Large intestine (tissue), 12 donors: ENCODE results near the gene TPR. TPM values are rescaled to one million over a fixed set of nuclear protein-coding genes. Genes with fewer than 3 reads are reported as not detected.

Experiments used
- DNase-seq, 2 donors: peaks; one replicate each; pipeline versions ENCODE4 v3.0.0 to v3.0.0-alpha.2; 2013
- H3K27ac ChIP-seq: one replicate; pipeline ENCODE4 v1.5.1; 2013; ENCODE audit warnings: low read length
- H3K27me3 ChIP-seq: 2 replicates; pipeline ENCODE4 v1.6.1; 2013; ENCODE audit warnings: low read length; ENCODE audit not compliant: control insufficient read depth, insufficient read depth
- H3K36me3 ChIP-seq: 2 replicates; pipeline ENCODE4 v1.6.1; 2013; ENCODE audit warnings: low read length; ENCODE audit not compliant: control insufficient read depth, insufficient read depth
- H3K4me1 ChIP-seq: one replicate; pipeline ENCODE4 v1.6.1; 2013; ENCODE audit warnings: low read length; ENCODE audit not compliant: control insufficient read depth, insufficient read depth
- H3K4me3 ChIP-seq: one replicate; pipeline ENCODE4 v1.5.1; 2013; ENCODE audit warnings: low read length
- H3K9me3 ChIP-seq: one replicate; pipeline ENCODE4 v1.6.1; 2013; ENCODE audit warnings: mild to moderate bottlenecking, low read depth, low read length, moderate library complexity; ENCODE audit not compliant: control insufficient read depth
- WGBS: methylation state at CpG from one replicate; pipeline ENCODE4 v1.1.5; 2013; ENCODE audit warnings: low lambda C conversion rate; ENCODE audit not compliant: insufficient coverage; 5-methylcytosine and 5-hydroxymethylcytosine counted together
- long read RNA-seq, 11 donors: transcript quantifications; one replicate each; lab custom pipeline, GENCODE V29; 2026
- polyA plus RNA-seq: library from polyadenylated mRNA; unstranded; fragments of 120-200 nt; gene quantifications from one replicate; pipeline ENCODE4 v1.2.1, GENCODE V29; 2013

TPR gene
- 61.0 TPM for polyA plus RNA-seq
- long read RNA-seq, donor 1, partial matches to known transcripts, result 7 of 8 reads
- long read RNA-seq, donor 1, other reads (novel, unspliced or antisense), result 0 of 8 reads
- long read RNA-seq, donor 2, partial matches to known transcripts, result 48 of 48 reads
- long read RNA-seq, donor 2, other reads (novel, unspliced or antisense), result 0 of 48 reads
- long read RNA-seq, donor 3, result 0 reads
- long read RNA-seq, donor 4, result 0 reads
- long read RNA-seq, donor 5, full-length matches to known transcripts, result 2 of 17 reads
- long read RNA-seq, donor 5, partial matches to known transcripts, result 15 of 17 reads
- long read RNA-seq, donor 5, other reads (novel, unspliced or antisense), result 0 of 17 reads
- long read RNA-seq, donor 6, partial matches to known transcripts, result 32 of 32 reads
- long read RNA-seq, donor 6, other reads (novel, unspliced or antisense), result 0 of 32 reads
- long read RNA-seq, donor 7, partial matches to known transcripts, result 12 of 12 reads
- long read RNA-seq, donor 7, other reads (novel, unspliced or antisense), result 0 of 12 reads
- long read RNA-seq, donor 8, partial matches to known transcripts, result 42 of 44 reads
- long read RNA-seq, donor 8, other reads (novel, unspliced or antisense), result 0 of 44 reads
- long read RNA-seq, donor 9, partial matches to known transcripts, result 5 of 5 reads
- long read RNA-seq, donor 9, other reads (novel, unspliced or antisense), result 0 of 5 reads
- long read RNA-seq, donor 10, partial matches to known transcripts, result 30 of 39 reads
- long read RNA-seq, donor 10, other reads (novel, unspliced or antisense), result 7 of 39 reads
- long read RNA-seq, donor 11, partial matches to known transcripts, result 11 of 17 reads
- long read RNA-seq, donor 11, other reads (novel, unspliced or antisense), result 6 of 17 reads

DNA sequence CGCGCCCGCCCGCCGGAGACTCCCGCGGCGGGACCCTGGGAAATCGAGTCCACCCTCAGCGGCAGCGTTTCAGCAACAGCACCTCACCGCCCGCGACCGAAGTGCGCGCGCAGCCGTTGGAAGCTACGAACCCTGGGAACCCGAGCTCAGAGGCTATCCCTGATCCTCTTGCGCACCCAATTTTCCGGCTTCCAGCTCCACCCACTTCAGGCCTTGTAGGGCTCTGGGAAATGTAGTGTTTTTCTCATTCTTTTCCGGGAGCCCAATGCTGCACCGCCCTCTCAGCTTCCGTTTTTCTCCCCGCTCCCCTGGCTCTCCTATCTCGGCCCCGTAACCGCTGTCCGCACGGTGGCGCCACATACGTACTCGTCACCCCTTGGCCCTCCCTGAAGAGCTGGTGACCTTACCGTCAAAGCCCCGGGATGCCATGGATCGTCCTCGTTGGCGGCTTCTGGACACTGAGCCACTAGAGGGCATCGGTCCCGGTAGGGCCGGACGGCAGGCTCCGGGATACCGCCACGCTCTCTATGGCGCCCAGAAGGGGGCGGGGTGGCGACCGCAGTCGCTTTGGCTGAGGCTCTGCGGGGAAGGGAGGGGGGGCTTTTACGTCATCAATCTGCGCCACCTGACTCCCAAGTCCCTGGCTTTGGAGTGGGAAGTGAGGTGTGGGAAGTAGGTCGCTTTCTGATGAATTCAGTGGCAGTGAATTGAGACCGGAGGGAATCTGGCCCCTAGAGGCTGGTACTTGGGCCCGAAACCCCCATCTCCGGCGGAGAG lies at the start of gene TPR, which contains the start of gene ODR4:
Gene TPR (minus strand): TSS at position 102 of the 777 bp plus-strand sequence. CDS start 225 bp downstream, outside the sequence.
Gene ODR4 (plus strand): TSS at position 687 of the 777 bp plus-strand sequence. CDS start 3,948 bp downstream, outside the sequence.
- H3K9me3 ChIP-seq, result no peaks in the 10 kb centered on the region
- H3K36me3 ChIP-seq, result peaks cover 15% of the 10 kb centered on the region
- H3K27me3 ChIP-seq, result no peaks in the 10 kb centered on the region
- peaks cover 5% of the 10 kb centered on the region for H3K4me1 ChIP-seq
- H3K4me3 ChIP-seq, result peak within 1 kb of the TSS; percentile 100
- DNase-seq, result peak; percentile 99
- peak within 1 kb of the TSS; percentile 97 for H3K27ac ChIP-seq
- no CpG with 5 or more reads among the region's 60 CpGs for WGBS

DNA sequence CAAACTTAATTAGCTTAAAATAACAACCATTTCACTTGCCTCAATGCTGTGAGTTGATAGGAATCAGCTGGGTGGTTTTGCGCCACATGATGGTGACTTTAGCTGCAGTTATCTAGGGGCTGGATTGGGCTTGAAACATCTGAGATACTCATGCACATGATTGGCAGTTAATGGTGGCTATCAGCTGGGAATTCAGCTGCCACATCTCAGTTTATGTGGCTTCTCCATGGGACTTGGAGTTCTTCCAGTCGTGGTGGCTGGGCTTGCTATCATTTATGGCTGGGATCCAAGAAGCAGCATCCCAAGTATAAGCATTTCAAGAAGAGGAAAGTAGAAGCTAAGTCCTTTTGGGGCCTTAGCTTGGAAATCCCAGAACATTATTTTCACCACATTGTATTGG lies 49.5 kb upstream of the TPR start:
- Histone ChIP-seq H3K27ac (no peak overlapping the region), H3K27me3 (no peaks in the 10 kb centered on the region), H3K4me1 (no peaks in the 10 kb centered on the region), H3K36me3 (peaks cover 4% of the 10 kb centered on the region), H3K4me3 (no peak overlapping the region), H3K9me3 (no peaks in the 10 kb centered on the region)
- WGBS, result no CpG with 5 or more reads among the region's 2 CpGs
- DNase-seq, result no peak

DNA sequence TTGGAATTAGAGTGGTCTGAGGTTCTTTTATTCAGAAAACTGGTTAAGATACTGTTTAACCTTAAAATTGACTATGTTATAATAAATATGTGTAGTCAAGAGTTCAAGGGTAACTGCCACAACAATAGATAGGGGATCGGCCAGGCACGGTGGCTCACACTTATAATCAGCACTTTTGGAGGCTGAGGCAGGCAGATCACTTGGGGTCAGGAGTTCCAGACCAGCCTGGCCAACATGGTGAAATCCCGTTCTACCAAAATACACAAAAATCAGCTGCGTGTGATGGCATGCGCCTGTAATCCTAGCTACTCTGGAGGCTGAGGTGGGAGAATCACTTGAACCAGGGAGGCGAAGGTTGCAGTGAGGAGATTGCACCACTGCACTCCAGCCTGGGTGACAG lies 46.4 kb upstream of the TPR start:
- H3K36me3 ChIP-seq, result peaks cover 14% of the 10 kb centered on the region
- no peaks in the 10 kb centered on the region for H3K9me3 ChIP-seq
- H3K4me3 ChIP-seq, result no peak overlapping the region
- WGBS, result no CpG with 5 or more reads among the region's 6 CpGs
- H3K4me1 ChIP-seq, result no peaks in the 10 kb centered on the region
- H3K27me3 ChIP-seq, result no peaks in the 10 kb centered on the region
- no peak overlapping the region for H3K27ac ChIP-seq
- no peak for DNase-seq

DNA sequence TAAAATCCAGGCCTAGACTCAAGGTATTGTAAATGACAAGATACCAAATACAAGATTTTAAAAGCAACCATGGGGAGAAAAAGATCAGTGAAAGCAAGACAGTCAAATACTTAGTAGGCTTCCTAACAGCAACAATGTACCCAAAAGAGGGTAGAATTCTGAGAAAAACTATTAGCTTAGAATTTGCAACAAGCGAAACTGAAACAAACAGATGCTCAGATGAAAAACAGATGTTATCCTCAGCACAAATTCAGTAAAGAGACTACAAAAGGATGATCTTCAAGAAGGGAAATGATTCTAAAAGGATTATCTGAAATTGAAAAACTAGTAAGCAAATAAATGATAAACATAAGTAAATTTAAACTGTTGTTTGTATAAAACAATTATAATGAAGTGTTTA lies 45.9 kb upstream of the TPR start:
- Histone ChIP-seq H3K27ac (no peak overlapping the region), H3K27me3 (no peaks in the 10 kb centered on the region), H3K4me1 (no peaks in the 10 kb centered on the region), H3K36me3 (peaks cover 14% of the 10 kb centered on the region), H3K9me3 (no peaks in the 10 kb centered on the region), H3K4me3 (no peak overlapping the region)
- 100% methylated on average over 1 of the region's 1 CpG for WGBS
- no peak for DNase-seq

DNA sequence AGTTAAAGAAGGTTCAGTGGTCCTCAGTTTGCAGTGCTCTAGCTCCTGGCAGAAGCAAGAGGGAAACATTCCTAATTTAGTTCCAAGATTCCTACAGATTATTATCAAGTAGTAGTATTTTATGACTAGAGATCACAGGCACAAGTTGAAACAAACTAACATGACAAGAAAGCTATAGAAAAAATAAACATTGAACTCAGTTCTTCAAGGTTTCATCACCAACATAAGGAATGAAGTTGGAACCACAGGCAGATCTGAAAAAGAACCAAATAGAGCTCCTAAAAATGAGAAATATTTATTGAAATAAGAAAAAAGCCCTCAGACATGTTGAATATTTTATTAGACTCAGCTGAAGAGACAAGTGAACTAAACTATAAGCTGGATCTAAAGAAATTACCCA lies 45.3 kb upstream of the TPR start:
- Histone ChIP-seq H3K27me3 (no peaks in the 10 kb centered on the region), H3K27ac (no peak overlapping the region), H3K4me3 (no peak overlapping the region), H3K9me3 (no peaks in the 10 kb centered on the region), H3K4me1 (no peaks in the 10 kb centered on the region), H3K36me3 (peaks cover 16% of the 10 kb centered on the region)
- no peak for DNase-seq

DNA sequence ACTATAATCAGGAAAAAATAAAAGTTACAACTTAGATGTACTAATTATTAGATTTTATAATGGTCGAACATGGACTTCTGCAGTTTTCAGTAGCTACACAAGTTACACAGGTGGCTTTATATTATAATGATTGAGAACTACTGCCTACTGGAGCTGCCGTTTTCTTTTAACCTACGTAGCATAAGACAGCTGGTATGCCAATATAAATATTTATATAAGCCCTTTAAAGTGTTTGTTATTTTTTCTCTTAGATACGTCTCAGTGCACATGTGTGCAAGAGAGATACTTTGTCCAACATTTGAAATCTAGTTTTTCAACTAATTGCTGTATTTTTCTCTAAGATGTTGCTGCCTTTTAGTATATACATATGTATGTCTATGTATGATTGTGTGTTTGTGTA lies 43.5 kb upstream of the TPR start:
- Histone ChIP-seq H3K27ac (no peak overlapping the region), H3K4me1 (no peaks in the 10 kb centered on the region), H3K9me3 (no peaks in the 10 kb centered on the region), H3K27me3 (no peaks in the 10 kb centered on the region), H3K36me3 (peaks cover 18% of the 10 kb centered on the region), H3K4me3 (no peak overlapping the region)
- DNase-seq, result no peak
- 80% methylated on average over 1 of the region's 4 CpGs for WGBS

DNA sequence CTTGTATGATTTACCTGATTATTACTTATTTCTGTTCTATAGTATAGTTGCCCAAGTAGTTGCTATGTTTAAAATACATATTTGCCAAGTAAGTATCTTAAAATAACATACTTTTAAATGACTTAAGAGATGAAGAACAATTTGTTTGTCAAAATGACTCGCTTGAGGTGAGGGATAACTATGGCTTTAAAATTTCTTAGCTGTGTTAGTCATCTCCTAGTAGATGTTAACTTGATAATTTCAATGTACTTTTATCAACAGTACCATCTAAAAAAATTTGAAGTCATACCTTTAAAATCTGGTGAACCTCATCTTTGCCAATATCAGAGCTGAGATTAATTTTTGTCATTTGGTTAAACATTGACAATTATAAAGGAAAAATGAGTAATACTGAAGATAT lies 38.3 kb upstream of the TPR start:
- WGBS, result 100% methylated on average over 1 of the region's 1 CpG
- Histone ChIP-seq H3K36me3 (peaks cover 16% of the 10 kb centered on the region), H3K4me3 (no peak overlapping the region), H3K4me1 (no peaks in the 10 kb centered on the region), H3K27me3 (no peaks in the 10 kb centered on the region), H3K27ac (no peak overlapping the region), H3K9me3 (no peaks in the 10 kb centered on the region)
- DNase-seq, result no peak

DNA sequence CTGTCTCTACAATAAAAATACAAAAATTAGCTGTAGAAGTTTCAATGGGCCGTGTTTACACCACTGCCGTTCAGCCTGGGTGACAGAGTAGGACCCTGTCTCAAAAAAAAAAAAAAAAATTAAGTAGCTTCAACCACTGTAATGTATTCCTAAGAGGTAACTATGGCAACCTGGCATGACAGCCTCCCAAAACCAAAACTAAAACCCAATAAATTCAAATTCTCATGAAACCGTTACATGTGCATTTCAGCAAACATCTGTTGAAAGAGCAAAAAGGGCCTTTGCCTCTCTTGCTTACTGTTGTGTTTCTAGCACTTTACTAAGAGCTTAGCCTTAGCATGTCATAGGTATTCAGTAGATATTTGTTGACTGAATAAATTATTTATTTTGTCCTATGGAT lies 34.0 kb upstream of the TPR start:
- no peak overlapping the region for H3K27ac ChIP-seq
- H3K36me3 ChIP-seq, result peaks cover 21% of the 10 kb centered on the region
- WGBS, result no CpG with 5 or more reads among the region's 3 CpGs
- H3K9me3 ChIP-seq, result no peaks in the 10 kb centered on the region
- no peak for DNase-seq
- H3K4me3 ChIP-seq, result no peak overlapping the region
- H3K4me1 ChIP-seq, result no peaks in the 10 kb centered on the region
- H3K27me3 ChIP-seq, result no peaks in the 10 kb centered on the region

DNA sequence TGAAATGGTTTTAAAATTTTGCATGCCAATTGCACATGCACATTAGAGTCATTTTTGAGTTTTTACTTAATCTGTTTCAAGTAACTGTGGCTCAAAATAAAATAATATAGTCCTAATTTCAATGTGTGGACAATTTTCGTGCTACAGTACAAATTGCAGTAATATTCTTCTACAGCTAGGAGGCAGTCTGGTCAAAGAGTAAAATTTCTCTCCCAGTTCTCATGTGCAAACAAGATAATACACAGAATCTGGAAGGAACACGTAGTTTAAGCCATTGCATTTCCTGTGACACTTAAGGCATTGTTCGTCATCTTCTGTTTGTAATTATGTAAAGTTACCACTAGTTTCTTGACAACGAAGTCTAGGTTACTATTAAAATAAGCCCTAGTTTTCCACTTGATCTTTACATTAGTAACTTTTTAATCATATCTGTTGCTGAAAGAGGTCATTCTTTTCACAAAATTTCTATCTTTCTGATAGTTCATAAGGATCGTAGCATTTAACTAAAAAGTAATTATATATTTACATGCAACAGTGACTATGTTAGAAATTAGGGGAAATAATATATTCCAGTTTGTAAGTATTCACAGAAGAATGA lies 29.5 kb upstream of the TPR start:
- H3K4me3 ChIP-seq, result no peak overlapping the region
- no peaks in the 10 kb centered on the region for H3K9me3 ChIP-seq
- H3K36me3 ChIP-seq, result peaks cover 23% of the 10 kb centered on the region
- no peaks in the 10 kb centered on the region for H3K27me3 ChIP-seq
- no peak overlapping the region for H3K27ac ChIP-seq
- no peaks in the 10 kb centered on the region for H3K4me1 ChIP-seq
- DNase-seq, result peak; percentile 9 to 24
- WGBS, result 50% methylated on average over 2 of the region's 5 CpGs

DNA sequence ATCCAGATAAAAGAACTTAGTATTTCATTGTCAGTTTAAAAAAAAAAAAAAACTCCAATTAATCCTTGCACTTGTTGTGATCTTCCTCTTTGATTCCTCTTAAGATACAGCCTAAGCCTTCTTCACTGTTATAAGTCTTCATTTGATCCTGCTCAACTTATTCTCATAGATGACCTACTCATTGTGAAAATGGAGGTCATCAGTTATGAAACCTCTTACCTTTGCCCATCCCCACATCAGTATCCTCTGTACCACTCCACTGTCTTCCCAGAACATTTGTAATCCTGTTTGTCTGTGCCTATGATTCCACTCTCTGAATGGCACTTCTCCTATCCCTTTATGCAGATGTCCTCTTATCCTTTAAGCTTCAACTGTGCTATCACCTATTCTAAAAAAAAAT lies 28.6 kb upstream of the TPR start:
- Histone ChIP-seq H3K9me3 (no peaks in the 10 kb centered on the region), H3K36me3 (peaks cover 23% of the 10 kb centered on the region), H3K4me3 (no peak overlapping the region), H3K4me1 (no peaks in the 10 kb centered on the region), H3K27me3 (no peaks in the 10 kb centered on the region), H3K27ac (no peak overlapping the region)
- no peak for DNase-seq
